Measurements from ENCODE around the gene SBNO2. TPM values are rescaled to one million over a fixed set of nuclear protein-coding genes. Genes with fewer than 3 reads are reported as not detected.

The SBNO2 gene
- total RNA-seq, 1 experiment from 2014 or later: 18.8 TPM

DNA sequence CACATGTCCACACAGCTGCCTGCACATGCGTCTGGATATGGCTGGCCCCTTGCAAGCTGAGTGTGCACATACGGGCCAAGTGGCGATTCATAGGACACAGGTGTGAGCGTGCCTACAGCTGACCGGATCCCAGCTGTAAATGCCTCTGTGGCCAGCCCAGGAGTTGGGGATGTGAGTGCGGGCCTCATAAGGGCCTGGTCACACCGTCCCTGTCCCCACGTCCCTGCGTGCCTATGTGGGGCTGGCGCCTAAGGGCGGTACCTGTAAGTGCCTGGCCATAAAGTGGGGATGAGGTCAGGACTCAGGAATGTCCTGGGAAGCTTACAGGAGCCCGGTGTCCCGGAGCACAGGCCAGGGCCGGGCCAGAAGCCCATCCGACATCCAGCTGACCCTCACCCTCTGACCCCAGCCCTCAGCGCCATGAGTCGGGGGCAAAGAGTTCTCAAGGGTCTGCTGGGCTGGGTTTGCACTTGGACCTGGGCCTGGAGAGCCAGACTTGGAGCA, 108.4 kb downstream of the SBNO2 start:
- in situ Hi-C loops (cut with HindIII; ENCODE audit: low pct_unique_long_range_greater_than_20kb, low sequenced_read_pairs): no loop called here
- DNase-seq (ENCODE audit: low read depth, low spot score): no peak

GRCh38 chr19:1064661-1065605, 109.1 kb downstream of the SBNO2 start:
- in situ Hi-C loops (cut with HindIII; ENCODE audit: low pct_unique_long_range_greater_than_20kb, low sequenced_read_pairs): no loop called here
- DNase-seq (ENCODE audit: low read depth, low spot score): no peak

GRCh38 chr19:1063909-1064660, 110.0 kb downstream of the SBNO2 start:
- no peak for DNase-seq (ENCODE audit: low read depth, low spot score)
- in situ Hi-C loops (cut with HindIII; ENCODE audit: low pct_unique_long_range_greater_than_20kb, low sequenced_read_pairs): no loop called here

- DNase-seq (ENCODE audit: low read depth, low spot score): peak; percentile 24
- in situ Hi-C loops (cut with HindIII; ENCODE audit: low pct_unique_long_range_greater_than_20kb, low sequenced_read_pairs): no loop called here
Measured at GRCh38 chr19:1063030-1063908, 110.8 kb downstream of the SBNO2 start.

DNA sequence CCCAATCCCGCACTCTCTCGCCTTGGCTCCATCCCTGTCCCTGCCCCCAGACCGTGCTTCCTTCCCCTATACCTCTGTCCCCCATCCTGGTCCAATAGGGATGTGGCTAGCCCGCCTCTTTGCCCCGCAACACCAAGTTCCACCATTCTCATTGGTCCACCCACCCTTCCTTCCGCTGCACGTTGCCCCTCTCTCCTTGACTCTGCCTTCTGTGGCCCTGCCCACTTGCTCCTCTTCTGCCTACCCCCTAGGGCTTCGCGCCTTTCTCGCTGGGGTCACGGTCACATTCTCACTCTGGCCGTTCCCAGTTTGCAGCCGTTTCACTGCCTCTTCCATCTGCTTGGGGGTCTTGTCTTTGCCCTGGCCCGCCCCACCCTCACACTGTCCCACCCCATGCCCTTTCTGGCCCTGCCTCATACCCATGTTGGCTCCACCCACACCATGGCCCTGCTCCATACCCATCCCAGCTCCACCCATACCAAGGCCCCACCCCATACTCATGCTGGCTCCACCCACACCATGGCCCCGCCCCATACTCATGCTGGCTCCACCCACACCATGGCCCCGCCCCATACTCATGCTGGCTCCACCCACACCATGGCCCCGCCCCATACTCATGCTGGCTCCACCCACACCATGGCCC, 111.6 kb downstream of the SBNO2 start:
- DNase-seq (ENCODE audit: low read depth, low spot score): no peak
- in situ Hi-C loops (cut with HindIII; ENCODE audit: low pct_unique_long_range_greater_than_20kb, low sequenced_read_pairs): no loop called here

- DNase-seq (ENCODE audit: low read depth, low spot score): no peak
- in situ Hi-C loops (cut with HindIII; ENCODE audit: low pct_unique_long_range_greater_than_20kb, low sequenced_read_pairs): no loop called here
Measured at GRCh38 chr19:1061987-1062386, 112.1 kb downstream of the SBNO2 start.

GRCh38 chr19:1060689-1061088, 113.4 kb downstream of the SBNO2 start:
- in situ Hi-C loops (cut with HindIII; ENCODE audit: low pct_unique_long_range_greater_than_20kb, low sequenced_read_pairs): no loop called here
- no peak for DNase-seq (ENCODE audit: low read depth, low spot score)

- in situ Hi-C loops (cut with HindIII; ENCODE audit: low pct_unique_long_range_greater_than_20kb, low sequenced_read_pairs): no loop called here
Measured at GRCh38 chr19:1058112-1058511, 116.0 kb downstream of the SBNO2 start.

More at GRCh38 chr19:1058112-1058511, 116.0 kb downstream of the SBNO2 start:
- no peak for DNase-seq (ENCODE audit: low read depth, low spot score)

Other genes with a start within 250 kb of the SBNO2 start
- 4.1 and 6.6 TPM in 2 replicates for gene ARID3A, start 248.2 kb downstream of the SBNO2 start, total RNA-seq (2014; rRNA removed; shearing (Covaris generic))
- gene WDR18, start 189.9 kb downstream of the SBNO2 start, total RNA-seq (2014; rRNA removed; shearing (Covaris generic)): 24.4 and 36.1 TPM in 2 replicates
- 0.03 TPM in 1 of 2 replicates, not detected in the other for gene GRIN3B, start 173.8 kb downstream of the SBNO2 start, total RNA-seq (2014; rRNA removed; shearing (Covaris generic))
- gene TMEM259, start 153.1 kb downstream of the SBNO2 start, total RNA-seq (2014; rRNA removed; shearing (Covaris generic)): 44.8 and 51.8 TPM in 2 replicates
- not detected in 2 replicates for gene RNU6-2, start 152.7 kb downstream of the SBNO2 start, total RNA-seq (2014; rRNA removed; shearing (Covaris generic))
- gene CNN2, start 147.7 kb downstream of the SBNO2 start, total RNA-seq (2014; rRNA removed; shearing (Covaris generic)): 11.7 and 12.1 TPM in 2 replicates
- gene ABCA7, start 134.2 kb downstream of the SBNO2 start, total RNA-seq (2014; rRNA removed; shearing (Covaris generic)): 2.3 and 3.3 TPM in 2 replicates
- 3.3 and 4.9 TPM in 2 replicates for gene ARHGAP45, start 107.1 kb downstream of the SBNO2 start, total RNA-seq (2014; rRNA removed; shearing (Covaris generic))
- 132 and 150 TPM in 2 replicates for gene POLR2E, start 78.9 kb downstream of the SBNO2 start, total RNA-seq (2014; rRNA removed; shearing (Covaris generic))
- 252 and 258 TPM in 2 replicates for gene GPX4, start 70.3 kb downstream of the SBNO2 start, total RNA-seq (2014; rRNA removed; shearing (Covaris generic))
- 44.2 and 47.8 TPM in 2 replicates for gene STK11, start 31.5 kb upstream of the SBNO2 start, total RNA-seq (2014; rRNA removed; shearing (Covaris generic))
- 2.3 and 3.7 TPM in 2 replicates for gene CBARP, start 63.7 kb upstream of the SBNO2 start, total RNA-seq (2014; rRNA removed; shearing (Covaris generic))
- 30.3 and 36.6 TPM in 2 replicates for gene ATP5F1D, start 67.5 kb upstream of the SBNO2 start, total RNA-seq (2014; rRNA removed; shearing (Covaris generic))
- 4.6 and 8.8 TPM in 2 replicates for gene MIDN, start 74.3 kb upstream of the SBNO2 start, total RNA-seq (2014; rRNA removed; shearing (Covaris generic))
- gene CIRBP, start 95.1 kb upstream of the SBNO2 start, total RNA-seq (2014; rRNA removed; shearing (Covaris generic)): 93.9 and 95.0 TPM in 2 replicates
- gene FAM174C, start 101.3 kb upstream of the SBNO2 start, total RNA-seq (2014; rRNA removed; shearing (Covaris generic)): 81.1 and 89.7 TPM in 2 replicates
- gene EFNA2, start 111.6 kb upstream of the SBNO2 start, total RNA-seq (2014; rRNA removed; shearing (Covaris generic)): 0.37 and 1.5 TPM in 2 replicates
- gene NDUFS7, start 209.6 kb upstream of the SBNO2 start, total RNA-seq (2014; rRNA removed; shearing (Covaris generic)): 44.2 and 59.3 TPM in 2 replicates
- gene GAMT, start 227.3 kb upstream of the SBNO2 start, total RNA-seq (2014; rRNA removed; shearing (Covaris generic)): 16.4 and 21.6 TPM in 2 replicates
- 65.5 and 71.7 TPM in 2 replicates for gene DAZAP1, start 233.3 kb upstream of the SBNO2 start, total RNA-seq (2014; rRNA removed; shearing (Covaris generic))